Ovary (tissue), 3 donors: ENCODE data around the gene MAN1C1.

Experiments
- CTCF ChIP-seq, 3 donors: fragments of 450-650 bp in 2 of 3; fragments of 200-600 bp in 1 of 3; IDR thresholded peaks; one replicate each; pipeline versions ENCODE4 v1.5.1 to v1.8.0; 2016 to 2022; ENCODE audit warnings: antibody characterized with exemption in 3 of 3, mild to moderate bottlenecking in 1 of 3
- EP300 ChIP-seq: sonication (generic); formaldehyde crosslinking; IDR thresholded peaks from one replicate; pipeline ENCODE4 v1.6.1; 2017; ENCODE audit warnings: antibody characterized with exemption
- POLR2A ChIP-seq: fragments of 450-650 bp; IDR thresholded peaks from one replicate; pipeline ENCODE4 v1.6.1; 2017; ENCODE audit warnings: antibody characterized with exemption, mild to moderate bottlenecking, moderate library complexity
- donor health status: DM: no; HTN: no; CAD: no.

GRCh38 chr1:25616987-25617624 lies 515 bp downstream of the MAN1C1 start:
- TF ChIP-seq CTCF (IDR thresholded peaks at IDR 0.05) (no peak), EP300 (no peak), POLR2A (no peak)
